OCI-LY7 (cell line): ENCODE data around the gene UBE2D4. TPM values are rescaled to one million over a fixed set of nuclear protein-coding genes. Genes with fewer than 3 reads are reported as not detected.

ENCODE experiments used
- BruUV-seq: library from RNA; stranded (reverse); fragments of 400-500 nt; replicated peaks from 2 replicates; lab custom pipeline; 2021; lab: Mats Ljungman, UMichigan
- CTCF ChIA-PET: fragments of 300-600 bp; sonication (Branson Sonifier 250); formaldehyde crosslinking; loops from one replicate; lab custom pipeline; 2022; ENCODE audit warnings: antibody characterized with exemption; ENCODE audit not compliant: unreplicated experiment; lab: Charles Lee
- POLR2A ChIA-PET: fragments of 300-600 bp; sonication (Branson Sonifier 250); formaldehyde crosslinking; loops from one replicate; lab custom pipeline; 2022; ENCODE audit warnings: antibody characterized with exemption; lab: Charles Lee
- DNase-seq: peaks from one replicate; pipeline ENCODE4 v3.0.0-alpha.2; 2015; ENCODE audit warnings: low spot score
- H2AFZ ChIP-seq: fragments of 200-600 bp; sonication (generic), shearing (Covaris generic); 2 replicates; pipeline ENCODE4 v1.6.1; 2014; ENCODE audit warnings: mild to moderate bottlenecking, antibody characterized with exemption, low read length, moderate library complexity
- H3K27ac ChIP-seq: fragments of 200-600 bp; sonication (generic); 2 replicates; pipeline ENCODE4 v1.5.1; 2014; ENCODE audit warnings: mixed run types, low read depth, mild to moderate bottlenecking, moderate library complexity, low read length, inconsistent platforms; ENCODE audit not compliant: poor library complexity, severe bottlenecking
- H3K36me3 ChIP-seq: fragments of 200-600 bp; sonication (generic); 2 replicates; pipeline ENCODE4 v1.6.1; 2014; ENCODE audit warnings: mild to moderate bottlenecking, antibody characterized with exemption, low read length, moderate library complexity, mixed read lengths; ENCODE audit not compliant: insufficient read depth
- H3K4me1 ChIP-seq: fragments of 200-600 bp; sonication (generic); 2 replicates; pipeline ENCODE4 v1.5.1; 2014; ENCODE audit warnings: mild to moderate bottlenecking, low read length; ENCODE audit not compliant: insufficient read depth, poor library complexity, severe bottlenecking
- H3K4me2 ChIP-seq: fragments of 200-600 bp; sonication (generic); 2 replicates; pipeline ENCODE4 v1.6.1; 2014; ENCODE audit warnings: mild to moderate bottlenecking, low read length
- H3K4me3 ChIP-seq: fragments of 200-600 bp; sonication (generic); 2 replicates; pipeline ENCODE4 v1.5.1; 2014; ENCODE audit warnings: mild to moderate bottlenecking, low read depth, low read length; ENCODE audit not compliant: poor library complexity, severe bottlenecking
- H3K79me2 ChIP-seq: fragments of 200-600 bp; sonication (generic); 2 replicates; pipeline ENCODE4 v1.6.1; 2016; ENCODE audit warnings: low read depth, mild to moderate bottlenecking, low read length, moderate library complexity, mixed read lengths; ENCODE audit not compliant: insufficient read depth
- H3K9me2 ChIP-seq: fragments of 200-600 bp; sonication (generic); 2 replicates; pipeline ENCODE4 v1.6.1; 2016; ENCODE audit warnings: mild to moderate bottlenecking, low read length, mixed read lengths; ENCODE audit not compliant: insufficient read depth
- H3K9me3 ChIP-seq: fragments of 200-600 bp; sonication (generic); 2 replicates; pipeline ENCODE4 v1.6.1; 2014; ENCODE audit warnings: mild to moderate bottlenecking, mixed run types, low read length, mixed read lengths
- H4K20me1 ChIP-seq: fragments of 200-600 bp; sonication (generic); 2 replicates; pipeline ENCODE4 v1.6.1; 2014; ENCODE audit warnings: mild to moderate bottlenecking, antibody characterized with exemption, low read length, moderate library complexity, mixed read lengths; ENCODE audit not compliant: insufficient read depth
- CTCF ChIP-seq: fragments of 200-600 bp; sonication (generic); conservative IDR thresholded peaks from 2 replicates; pipeline ENCODE4 v1.5.1; 2014; ENCODE audit warnings: mild to moderate bottlenecking, antibody characterized with exemption, low read length, moderate library complexity, mixed read lengths
- EZH2phosphoT487 ChIP-seq: fragments of 200-600 bp; sonication (generic); IDR thresholded peaks from 2 replicates; pipeline ENCODE4 v1.6.1; 2018; ENCODE audit warnings: low read depth, borderline replicate concordance, mild to moderate bottlenecking, mixed run types, antibody characterized with exemption, low read length, moderate library complexity, mixed read lengths
- intact Hi-C: fragments of 100-400 bp; cut with micrococcal nuclease; formaldehyde crosslinking; loops from one replicate; pipeline ENCODE4 v1.10.0; 2022; ENCODE audit not compliant: unreplicated experiment
- total RNA-seq, 2 experiments: library from RNA; depleted of rRNA in 1 of 2; stranded (reverse); fragments of >200 nt in 1 of 2; shearing (Covaris generic) in 1 of 2; gene quantifications; 2 replicates each; pipeline ENCODE4 v1.2.3, GENCODE V29; 2014 to 2022

The UBE2D4 gene
- total RNA-seq, 2 experiments from 2014 or later, result 2.8 to 3.8 TPM

GRCh38 chr7:43921423-43921822, 4.8 kb upstream of the UBE2D4 start:
- Histone ChIP-seq H3K9me3 (no peaks in the 10 kb centered on the region), H3K79me2 (no peaks in the 10 kb centered on the region), H3K4me2 (no peak overlapping the region), H4K20me1 (no peaks in the 10 kb centered on the region), H3K4me3 (no peak overlapping the region), H2AFZ (no peak overlapping the region), H3K36me3 (no peaks in the 10 kb centered on the region), H3K4me1 (no peaks in the 10 kb centered on the region), H3K27ac (no peak overlapping the region), H3K9me2 (no peaks in the 10 kb centered on the region)
- intact Hi-C loops, result no loop called here
- CTCF ChIA-PET, result no interaction called here
- no TSS peak for BruUV-seq
- no peak for DNase-seq
- POLR2A ChIA-PET, result no interaction called here
- TF ChIP-seq CTCF (no peak), EZH2phosphoT487 (no peak)

DNA sequence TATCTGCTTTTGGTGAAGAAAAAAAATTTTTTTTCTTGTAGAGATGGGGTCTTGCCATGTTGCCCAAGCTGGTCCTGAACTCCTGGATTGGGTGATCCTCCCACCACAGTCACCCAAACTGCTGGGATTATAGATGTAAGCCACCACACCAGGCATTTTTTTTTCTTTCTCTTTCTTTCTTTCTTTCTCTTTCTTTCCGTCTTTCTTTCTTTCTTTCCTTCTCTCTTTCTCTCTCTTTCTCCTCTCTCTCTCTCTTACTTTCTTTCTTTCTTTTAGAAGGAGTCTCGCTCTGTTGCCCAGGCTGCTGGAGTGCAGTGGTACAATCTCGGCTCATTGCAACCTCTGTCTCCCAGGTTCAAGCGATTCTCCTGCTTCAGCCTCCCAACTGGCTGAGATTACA, 3.5 kb upstream of the UBE2D4 start:
- H3K4me3 ChIP-seq, result no peak overlapping the region
- H4K20me1 ChIP-seq, result no peaks in the 10 kb centered on the region
- H3K27ac ChIP-seq, result no peak overlapping the region
- no peaks in the 10 kb centered on the region for H3K4me1 ChIP-seq
- intact Hi-C loops, result no loop called here
- no peaks in the 10 kb centered on the region for H3K36me3 ChIP-seq
- H3K9me2 ChIP-seq, result no peaks in the 10 kb centered on the region
- H2AFZ ChIP-seq, result no peak overlapping the region
- no peak for DNase-seq
- H3K4me2 ChIP-seq, result no peak overlapping the region
- no peaks in the 10 kb centered on the region for H3K9me3 ChIP-seq
- ChIA-PET POLR2A (no interaction called here), CTCF (no interaction called here)
- no TSS peak for BruUV-seq
- TF ChIP-seq CTCF (no peak), EZH2phosphoT487 (no peak)
- no peaks in the 10 kb centered on the region for H3K79me2 ChIP-seq

- H3K79me2 ChIP-seq, result no peaks in the 10 kb centered on the region
- CTCF ChIA-PET, result no interaction called here
- no peaks in the 10 kb centered on the region for H3K36me3 ChIP-seq
- H2AFZ ChIP-seq, result peak overlapping the region; percentile 53
- POLR2A ChIA-PET, result no interaction called here
- BruUV-seq, result no TSS peak
- DNase-seq, result no peak
- H4K20me1 ChIP-seq, result no peaks in the 10 kb centered on the region
- peak overlapping the region; percentile 68 for H3K4me3 ChIP-seq
- TF ChIP-seq CTCF, result no peak
- no peak for TF ChIP-seq EZH2phosphoT487
- no peaks in the 10 kb centered on the region for H3K4me1 ChIP-seq
- H3K9me2 ChIP-seq, result no peaks in the 10 kb centered on the region
- peak overlapping the region; percentile 91 for H3K4me2 ChIP-seq
- intact Hi-C loops, result no loop called here
- H3K27ac ChIP-seq, result peak overlapping the region; percentile 35
- no peaks in the 10 kb centered on the region for H3K9me3 ChIP-seq
Measured at GRCh38 chr7:43926798-43927123, 525 bp downstream of the UBE2D4 start.
